Muscle layer of duodenum (tissue), 2 donors: Measurements from ENCODE around the gene CLIP3.
"Not testable (repeated sequence)": the region's sequence is repeated elsewhere in the genome, so short reads cannot be mapped to it uniquely, and the experiment has no call there.

Source experiments
- H3K27ac ChIP-seq: one replicate; pipeline ENCODE4 v1.7.0; 2013; ENCODE audit warnings: mild to moderate bottlenecking, low read length
- H3K27me3 ChIP-seq: one replicate; pipeline ENCODE4 v1.7.0; 2013; ENCODE audit warnings: low read depth, mild to moderate bottlenecking, control low read depth, low read length
- H3K36me3 ChIP-seq, 2 donors: one replicate each; pipeline ENCODE4 v1.7.0; 2013; ENCODE audit warnings: low read length in 2 of 2, control low read depth in 1 of 2, mild to moderate bottlenecking in 1 of 2; ENCODE audit not compliant: insufficient read depth in 2 of 2, control insufficient read depth in 1 of 2
- H3K4me1 ChIP-seq, 2 donors: one replicate each; pipeline ENCODE4 v1.7.0; 2013; ENCODE audit warnings: low read length in 2 of 2, mild to moderate bottlenecking in 2 of 2, control low read depth in 1 of 2, moderate library complexity in 1 of 2; ENCODE audit not compliant: insufficient read depth in 2 of 2, control insufficient read depth in 1 of 2
- H3K4me3 ChIP-seq, 2 donors: one replicate each; pipeline ENCODE4 v1.7.0; 2013; ENCODE audit warnings: low read length in 2 of 2, low read depth in 1 of 2, mild to moderate bottlenecking in 1 of 2
- H3K9me3 ChIP-seq, 2 donors: one replicate each; pipeline ENCODE4 v1.7.0; 2013; ENCODE audit warnings: low read length in 2 of 2, control low read depth in 1 of 2, mild to moderate bottlenecking in 1 of 2; ENCODE audit not compliant: control insufficient read depth in 1 of 2
- donor health status: healthy.

Gene CLIP3

GRCh38 chr19:36043952-36044351, 11.3 kb upstream of the CLIP3 start:
- Histone ChIP-seq H3K27ac (no peak overlapping the region), H3K27me3 (no peaks in the 10 kb centered on the region), H3K4me1 (peaks cover 4 to 27% of the 10 kb centered on the region in 2 donors)

GRCh38 chr19:36041831-36042230, 9.2 kb upstream of the CLIP3 start:
- Histone ChIP-seq H3K27ac (peak overlapping the region; percentile 45), H3K4me3 (no peak overlapping the region), H3K36me3 (peaks cover 3 to 9% of the 10 kb centered on the region in 2 donors), H3K27me3 (no peaks in the 10 kb centered on the region), H3K4me1 (peaks cover 4 to 27% of the 10 kb centered on the region in 2 donors), H3K9me3 (no peaks in the 10 kb centered on the region)

More at GRCh38 chr19:36043952-36044351, 11.3 kb upstream of the CLIP3 start:
- Histone ChIP-seq H3K4me3 (no peak overlapping the region), H3K9me3 (no peaks in the 10 kb centered on the region), H3K36me3 (peaks cover 0 to 6% of the 10 kb centered on the region in 2 donors)

GRCh38 chr19:36041092-36041491, 8.4 kb upstream of the CLIP3 start:
- not testable (repeated sequence) for H3K4me3 ChIP-seq, H3K27me3 ChIP-seq, H3K36me3 ChIP-seq, H3K9me3 ChIP-seq
- H3K27ac ChIP-seq: peak overlapping the region; percentile 45
- peaks cover 4 to 27% of the 10 kb centered on the region in 2 donors for H3K4me1 ChIP-seq

- H3K27me3 ChIP-seq: no peaks in the 10 kb centered on the region
- no peaks in the 10 kb centered on the region for H3K9me3 ChIP-seq
- H3K4me3 ChIP-seq: no peak overlapping the region
- peaks cover 3 to 9% of the 10 kb centered on the region in 2 donors for H3K36me3 ChIP-seq
- no peak overlapping the region for H3K27ac ChIP-seq
- H3K4me1 ChIP-seq: peaks cover 4 to 24% of the 10 kb centered on the region in 2 donors
These were observed 7.8 kb upstream of the CLIP3 start for GRCh38 chr19:36040495-36040894.

GRCh38 chr19:36031308-36031707, 1.4 kb downstream of the CLIP3 start:
- H3K27me3 ChIP-seq: no peaks in the 10 kb centered on the region
- H3K36me3 ChIP-seq: peaks cover 5 to 22% of the 10 kb centered on the region in 2 donors
- H3K4me1 ChIP-seq: peaks cover 0 to 9% of the 10 kb centered on the region in 2 donors
- no peak overlapping the region for H3K27ac ChIP-seq
- no peak overlapping the region for H3K4me3 ChIP-seq
- H3K9me3 ChIP-seq: no peaks in the 10 kb centered on the region

GRCh38 chr19:36030264-36031148, 2.2 kb downstream of the CLIP3 start:
- Histone ChIP-seq H3K27me3 (no peaks in the 10 kb centered on the region), H3K4me3 (no peak overlapping the region), H3K4me1 (peaks cover 0 to 9% of the 10 kb centered on the region in 2 donors), H3K36me3 (peaks cover 10 to 30% of the 10 kb centered on the region in 2 donors), H3K27ac (no peak overlapping the region), H3K9me3 (no peaks in the 10 kb centered on the region)

GRCh38 chr19:36028313-36029041, 4.2 kb downstream of the CLIP3 start:
- Histone ChIP-seq H3K9me3 (no peaks in the 10 kb centered on the region), H3K4me3 (no peak overlapping the region), H3K27me3 (no peaks in the 10 kb centered on the region), H3K4me1 (peaks cover 0 to 9% of the 10 kb centered on the region in 2 donors), H3K36me3 (peaks cover 5 to 31% of the 10 kb centered on the region in 2 donors), H3K27ac (no peak overlapping the region)

- Histone ChIP-seq H3K36me3 (peaks cover 5 to 37% of the 10 kb centered on the region in 2 donors), H3K4me3 (no peak overlapping the region)
These were observed 5.0 kb downstream of the CLIP3 start for GRCh38 chr19:36027696-36028095.

GRCh38 chr19:36026091-36026876, 6.4 kb downstream of the CLIP3 start:
- Histone ChIP-seq H3K27ac (no peak overlapping the region), H3K4me1 (no peaks in the 10 kb centered on the region), H3K36me3 (peaks cover 10 to 47% of the 10 kb centered on the region in 2 donors), H3K4me3 (no peak overlapping the region), H3K9me3 (no peaks in the 10 kb centered on the region), H3K27me3 (no peaks in the 10 kb centered on the region)

More at GRCh38 chr19:36027696-36028095, 5.0 kb downstream of the CLIP3 start:
- H3K27ac ChIP-seq: no peak overlapping the region
- H3K27me3 ChIP-seq: no peaks in the 10 kb centered on the region
- no peaks in the 10 kb centered on the region for H3K9me3 ChIP-seq
- peaks cover 0 to 4% of the 10 kb centered on the region in 2 donors for H3K4me1 ChIP-seq

- no peak overlapping the region for H3K27ac ChIP-seq
- H3K36me3 ChIP-seq: peaks cover 10 to 54% of the 10 kb centered on the region in 2 donors
- no peaks in the 10 kb centered on the region for H3K9me3 ChIP-seq
- H3K4me1 ChIP-seq: no peaks in the 10 kb centered on the region
- no peaks in the 10 kb centered on the region for H3K27me3 ChIP-seq
- H3K4me3 ChIP-seq: no peak overlapping the region
These were observed 7.1 kb downstream of the CLIP3 start for GRCh38 chr19:36025541-36025940.

- no peaks in the 10 kb centered on the region for H3K27me3 ChIP-seq
- no peak overlapping the region for H3K27ac ChIP-seq
- no peaks in the 10 kb centered on the region for H3K9me3 ChIP-seq
- no peak overlapping the region for H3K4me3 ChIP-seq
- no peaks in the 10 kb centered on the region for H3K4me1 ChIP-seq
- H3K36me3 ChIP-seq: peaks cover 10 to 55% of the 10 kb centered on the region in 2 donors
These were observed 9.2 kb downstream of the CLIP3 start for GRCh38 chr19:36023432-36023831.
